ENCODE measurements around the gene BLVRB.
"Not testable (repeated sequence)": the region's sequence is repeated elsewhere in the genome, so short reads cannot be mapped to it uniquely, and the experiment has no call there.

BLVRB gene

GRCh38 chr19:40415768-40416167 lies 49.8 kb downstream of the BLVRB start:
- Histone ChIP-seq H3K36me3 (ENCODE audit: insufficient read depth, low read length) (no peaks in the 10 kb centered on the region), H3K4me1 (ENCODE audit: control insufficient read depth, insufficient read depth, low read length, unreplicated experiment) (no peaks in the 10 kb centered on the region), H2AFZ (ENCODE audit: low read length, unreplicated experiment) (no peak overlapping the region), H3K27ac (ENCODE audit: low read depth, low read length) (no peak overlapping the region), H3K79me2 (ENCODE audit: control insufficient read depth, insufficient read depth, low read length, unreplicated experiment) (no peaks in the 10 kb centered on the region), H3K4me3 (ENCODE audit: low read depth, low read length) (no peak overlapping the region), H3K27me3 (ENCODE audit: insufficient read depth, low read length) (no peaks in the 10 kb centered on the region)

- Histone ChIP-seq H3K4me1 (ENCODE audit: control insufficient read depth, insufficient read depth, low read length, unreplicated experiment) (no peaks in the 10 kb centered on the region), H2AFZ (ENCODE audit: low read length, unreplicated experiment) (no peak overlapping the region), H3K27me3 (ENCODE audit: insufficient read depth, low read length) (no peaks in the 10 kb centered on the region), H3K4me3 (ENCODE audit: low read depth, low read length) (no peak overlapping the region), H3K79me2 (ENCODE audit: control insufficient read depth, insufficient read depth, low read length, unreplicated experiment) (no peaks in the 10 kb centered on the region), H3K36me3 (ENCODE audit: insufficient read depth, low read length) (no peaks in the 10 kb centered on the region), H3K27ac (ENCODE audit: low read depth, low read length) (no peak overlapping the region)
These were observed 50.7 kb downstream of the BLVRB start for GRCh38 chr19:40414542-40415535.

- H3K79me2 ChIP-seq (ENCODE audit: control insufficient read depth, insufficient read depth, low read length, unreplicated experiment) = no peaks in the 10 kb centered on the region
- no peak within 1 kb of the TSS for H2AFZ ChIP-seq (ENCODE audit: low read length, unreplicated experiment)
- no peaks in the 10 kb centered on the region for H3K27me3 ChIP-seq (ENCODE audit: insufficient read depth, low read length)
- no peak within 1 kb of the TSS for H3K4me3 ChIP-seq (ENCODE audit: low read depth, low read length)
- H3K36me3 ChIP-seq (ENCODE audit: insufficient read depth, low read length) = no peaks in the 10 kb centered on the region
- H3K4me1 ChIP-seq (ENCODE audit: control insufficient read depth, insufficient read depth, low read length, unreplicated experiment) = no peaks in the 10 kb centered on the region
- H3K27ac ChIP-seq (ENCODE audit: low read depth, low read length) = no peak within 1 kb of the TSS
These were observed 52.2 kb downstream of the BLVRB start, which contains the start of gene PRX for GRCh38 chr19:40413291-40413845. Gene PRX, minus strand, starts transcription at chr19:40413378. Its CDS starts 5,446 bp downstream, at chr19:40407932.

GRCh38 chr19:40412866-40413265 lies 52.7 kb downstream of the BLVRB start:
- Histone ChIP-seq H3K4me1 (ENCODE audit: control insufficient read depth, insufficient read depth, low read length, unreplicated experiment) (no peaks in the 10 kb centered on the region), H2AFZ (ENCODE audit: low read length, unreplicated experiment) (no peak overlapping the region), H3K27ac (ENCODE audit: low read depth, low read length) (no peak overlapping the region), H3K4me3 (ENCODE audit: low read depth, low read length) (no peak overlapping the region), H3K36me3 (ENCODE audit: insufficient read depth, low read length) (no peaks in the 10 kb centered on the region), H3K79me2 (ENCODE audit: control insufficient read depth, insufficient read depth, low read length, unreplicated experiment) (no peaks in the 10 kb centered on the region), H3K27me3 (ENCODE audit: insufficient read depth, low read length) (no peaks in the 10 kb centered on the region)

GRCh38 chr19:40411958-40412499 lies 53.5 kb downstream of the BLVRB start:
- Histone ChIP-seq H3K27ac (ENCODE audit: low read depth, low read length) (no peak overlapping the region), H3K4me3 (ENCODE audit: low read depth, low read length) (no peak overlapping the region), H2AFZ (ENCODE audit: low read length, unreplicated experiment) (no peak overlapping the region), H3K4me1 (ENCODE audit: control insufficient read depth, insufficient read depth, low read length, unreplicated experiment) (no peaks in the 10 kb centered on the region), H3K27me3 (ENCODE audit: insufficient read depth, low read length) (no peaks in the 10 kb centered on the region), H3K79me2 (ENCODE audit: control insufficient read depth, insufficient read depth, low read length, unreplicated experiment) (no peaks in the 10 kb centered on the region), H3K36me3 (ENCODE audit: insufficient read depth, low read length) (no peaks in the 10 kb centered on the region)

GRCh38 chr19:40411125-40411842 lies 54.3 kb downstream of the BLVRB start:
- Histone ChIP-seq H3K4me1 (ENCODE audit: control insufficient read depth, insufficient read depth, low read length, unreplicated experiment) (no peaks in the 10 kb centered on the region), H3K27ac (ENCODE audit: low read depth, low read length) (no peak overlapping the region), H3K27me3 (ENCODE audit: insufficient read depth, low read length) (no peaks in the 10 kb centered on the region), H3K36me3 (ENCODE audit: insufficient read depth, low read length) (no peaks in the 10 kb centered on the region), H3K4me3 (ENCODE audit: low read depth, low read length) (no peak overlapping the region), H2AFZ (ENCODE audit: low read length, unreplicated experiment) (no peak overlapping the region), H3K79me2 (ENCODE audit: control insufficient read depth, insufficient read depth, low read length, unreplicated experiment) (no peaks in the 10 kb centered on the region)

- H3K4me3 ChIP-seq (ENCODE audit: low read depth, low read length) = no peak overlapping the region
- no peaks in the 10 kb centered on the region for H3K36me3 ChIP-seq (ENCODE audit: insufficient read depth, low read length)
- no peaks in the 10 kb centered on the region for H3K79me2 ChIP-seq (ENCODE audit: control insufficient read depth, insufficient read depth, low read length, unreplicated experiment)
- H3K27me3 ChIP-seq (ENCODE audit: insufficient read depth, low read length) = no peaks in the 10 kb centered on the region
- H2AFZ ChIP-seq (ENCODE audit: low read length, unreplicated experiment) = no peak overlapping the region
- H3K27ac ChIP-seq (ENCODE audit: low read depth, low read length) = no peak overlapping the region
- H3K4me1 ChIP-seq (ENCODE audit: control insufficient read depth, insufficient read depth, low read length, unreplicated experiment) = no peaks in the 10 kb centered on the region
These were observed 55.5 kb downstream of the BLVRB start for GRCh38 chr19:40410030-40410389.

- H2AFZ ChIP-seq (ENCODE audit: low read length, unreplicated experiment); H3K27ac ChIP-seq (ENCODE audit: low read depth, low read length); H3K36me3 ChIP-seq (ENCODE audit: insufficient read depth, low read length); H3K79me2 ChIP-seq (ENCODE audit: control insufficient read depth, insufficient read depth, low read length, unreplicated experiment); H3K27me3 ChIP-seq (ENCODE audit: insufficient read depth, low read length); H3K4me1 ChIP-seq (ENCODE audit: control insufficient read depth, insufficient read depth, low read length, unreplicated experiment); H3K4me3 ChIP-seq (ENCODE audit: low read depth, low read length): not testable (repeated sequence)
These were observed 57.0 kb downstream of the BLVRB start for GRCh38 chr19:40408598-40408925.

- Histone ChIP-seq H3K27me3 (ENCODE audit: insufficient read depth, low read length) (no peaks in the 10 kb centered on the region), H3K4me1 (ENCODE audit: control insufficient read depth, insufficient read depth, low read length, unreplicated experiment) (no peaks in the 10 kb centered on the region), H3K27ac (ENCODE audit: low read depth, low read length) (no peak overlapping the region), H3K79me2 (ENCODE audit: control insufficient read depth, insufficient read depth, low read length, unreplicated experiment) (no peaks in the 10 kb centered on the region), H3K4me3 (ENCODE audit: low read depth, low read length) (no peak overlapping the region), H3K36me3 (ENCODE audit: insufficient read depth, low read length) (no peaks in the 10 kb centered on the region), H2AFZ (ENCODE audit: low read length, unreplicated experiment) (no peak overlapping the region)
These were observed 57.6 kb downstream of the BLVRB start for GRCh38 chr19:40407714-40408597.

All from ACC112 (cell line).